UCSD-AML1 (cell line): Measurements from ENCODE around the gene CGB8.
"Not testable (repeated sequence)": the region's sequence is repeated elsewhere in the genome, so short reads cannot be mapped to it uniquely, and the experiment has no call there.

Experiments used
- DNase-seq: peaks from one replicate; lab custom pipeline; 2025; ENCODE audit not compliant: unreplicated experiment; lab: John Stamatoyannopoulos, UW

CGB8 gene

DNA sequence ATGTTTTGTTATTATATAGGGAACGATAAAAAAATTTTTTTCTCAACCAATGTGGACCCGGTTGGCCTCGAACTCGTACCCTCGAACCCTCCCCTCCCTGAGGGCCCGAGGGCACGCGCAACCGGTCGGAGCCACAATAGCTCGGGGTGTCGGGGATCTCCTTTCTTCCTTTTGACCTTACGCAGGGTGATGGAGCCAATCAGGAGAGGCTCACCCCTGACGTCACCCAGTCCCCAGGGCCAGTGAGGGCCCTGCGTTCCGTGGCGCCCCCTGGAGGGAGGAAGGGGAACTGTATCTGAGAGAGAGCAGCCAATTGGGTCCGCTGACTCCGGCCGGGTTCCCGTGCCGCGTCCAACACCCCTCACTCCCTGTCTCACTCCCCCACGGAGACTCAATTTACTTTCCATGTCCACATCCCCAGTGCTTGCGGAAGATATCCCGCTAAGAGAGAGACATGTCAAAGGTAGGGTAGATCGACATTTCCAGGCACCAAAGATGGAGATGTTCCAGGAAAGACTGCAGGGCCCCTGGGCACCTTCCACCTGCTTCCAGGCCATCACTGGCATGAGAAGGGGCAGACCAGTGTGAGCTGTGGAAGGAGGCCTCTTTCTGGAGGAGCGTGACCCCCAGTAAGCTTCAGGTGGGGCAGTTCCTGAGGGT is 17.1 kb downstream of the CGB8 start, which contains the start of gene CGB2:
CGB2 (plus strand) TSS at position 249 of the 660 bp plus-strand sequence; CDS start at position 455, 206 bp downstream.
- not testable (repeated sequence) for DNase-seq

GRCh38 chr19:49030323-49030722 is 18.6 kb downstream of the CGB8 start:
- DNase-seq: not testable (repeated sequence)

GRCh38 chr19:49029749-49030148 is 19.2 kb downstream of the CGB8 start:
- not testable (repeated sequence) for DNase-seq

- DNase-seq: not testable (repeated sequence)
Observed at GRCh38 chr19:49028686-49029085, 20.2 kb downstream of the CGB8 start.

DNA sequence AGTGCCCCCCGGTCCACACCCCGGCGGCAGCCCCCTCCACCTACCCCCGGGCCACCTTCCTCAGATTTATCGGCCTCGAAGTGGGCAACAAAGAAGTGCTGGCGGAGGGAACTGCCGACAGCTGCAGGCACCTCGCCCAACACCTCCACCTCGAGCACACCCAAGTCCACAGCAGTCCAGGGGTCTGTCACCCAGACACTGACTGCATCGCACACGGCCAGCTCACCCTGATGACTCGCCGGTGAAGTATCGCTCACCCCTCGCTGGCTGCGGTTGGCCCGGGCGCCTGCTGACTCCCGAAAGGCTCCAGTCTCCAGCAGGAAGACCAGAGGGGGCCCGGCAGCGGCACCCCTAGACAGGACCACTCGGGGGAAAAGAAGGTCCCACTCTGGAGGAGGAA is 23.3 kb downstream of the CGB8 start:
- DNase-seq: not testable (repeated sequence)

DNA sequence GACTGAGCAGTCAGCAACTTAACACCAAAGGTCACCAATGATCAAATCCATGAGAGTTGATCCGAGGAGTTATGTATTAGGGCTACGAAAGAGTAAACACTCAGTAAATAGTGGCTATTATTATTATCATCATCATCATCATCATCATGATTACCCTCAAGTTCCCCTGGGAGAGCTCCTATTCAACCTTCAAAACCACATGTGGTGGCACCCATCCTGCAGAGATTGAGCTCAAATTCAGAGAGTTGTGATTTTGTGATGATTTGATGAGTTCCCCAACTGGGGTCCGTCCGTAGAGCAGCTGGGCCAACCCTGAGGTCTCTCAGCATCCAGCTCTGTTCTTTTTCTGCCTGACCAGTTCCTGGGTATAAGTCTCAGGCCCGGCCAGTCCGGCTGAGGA is 23.8 kb downstream of the CGB8 start:
- DNase-seq: not testable (repeated sequence)

DNA sequence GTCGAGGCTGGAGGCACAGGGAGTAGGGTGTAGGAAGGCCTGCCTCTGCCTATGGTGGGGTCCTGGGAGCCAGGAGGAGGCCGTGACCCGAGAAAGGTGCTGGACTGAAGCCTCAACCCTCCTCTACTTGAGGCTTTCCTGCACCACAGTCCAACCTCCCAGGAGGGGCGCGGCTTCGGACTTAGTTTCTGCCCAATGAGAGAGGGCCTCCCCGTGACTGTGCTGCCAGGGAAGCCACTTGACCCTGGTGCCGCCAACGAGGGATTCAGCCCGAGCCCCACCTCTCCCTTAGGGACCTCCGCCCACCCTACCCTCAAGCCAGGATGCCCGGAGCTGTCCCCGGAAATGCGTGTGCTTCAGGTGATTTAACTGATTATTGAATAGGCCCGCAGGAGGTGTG is 24.7 kb downstream of the CGB8 start, which contains the start of gene CGB3:
CGB3 (minus strand) TSS at position 101 of the 400 bp plus-strand sequence. CDS start 362 bp downstream, outside the sequence.
- not testable (repeated sequence) for DNase-seq

- no peak for DNase-seq
Observed at GRCh38 chr19:49022116-49022515, 26.8 kb downstream of the CGB8 start.

GRCh38 chr19:49020931-49021895 is 27.7 kb downstream of the CGB8 start:
- DNase-seq: no peak

- DNase-seq: no peak
Observed at GRCh38 chr19:49020342-49020741, 28.6 kb downstream of the CGB8 start.

GRCh38 chr19:49019242-49019932 is 29.5 kb downstream of the CGB8 start:
- peak; percentile 39 for DNase-seq

GRCh38 chr19:49018388-49019241 is 30.3 kb downstream of the CGB8 start:
- DNase-seq: not testable (repeated sequence)

DNA sequence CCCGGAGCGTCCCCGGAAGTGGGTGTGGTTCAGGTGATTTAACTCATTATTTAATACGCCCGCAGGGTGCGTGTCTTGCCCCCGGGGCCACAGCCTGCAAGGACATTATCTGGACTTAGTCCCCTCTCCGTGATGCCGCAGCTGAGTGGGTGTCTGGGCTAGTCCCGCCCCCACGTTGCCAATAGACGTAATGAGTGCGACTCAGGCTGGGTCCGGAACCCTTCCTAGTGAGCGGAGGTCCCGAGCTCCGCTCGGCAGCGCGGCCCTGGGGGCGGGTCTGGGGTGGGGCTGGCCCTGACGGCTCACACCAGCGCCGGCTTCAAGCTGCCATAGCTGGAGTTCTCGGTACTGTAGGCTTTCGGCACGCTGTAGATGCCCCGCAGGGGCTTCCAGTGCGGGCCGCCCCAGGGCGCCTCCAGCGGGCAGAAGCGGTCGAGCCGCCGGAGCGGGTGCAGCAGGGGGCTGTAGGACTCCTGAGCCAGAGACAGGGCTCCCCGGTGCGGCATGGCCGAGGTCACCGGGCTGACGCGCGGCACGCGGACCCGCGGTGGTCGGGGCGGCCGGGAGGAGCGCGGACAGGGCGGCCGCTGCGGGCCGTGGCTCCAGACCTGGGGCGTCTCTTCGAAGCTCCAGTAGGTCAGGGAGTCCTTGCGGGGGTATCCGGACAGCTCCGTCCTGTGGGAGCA is 31.1 kb downstream of the CGB8 start:
- no peak for DNase-seq

DNA sequence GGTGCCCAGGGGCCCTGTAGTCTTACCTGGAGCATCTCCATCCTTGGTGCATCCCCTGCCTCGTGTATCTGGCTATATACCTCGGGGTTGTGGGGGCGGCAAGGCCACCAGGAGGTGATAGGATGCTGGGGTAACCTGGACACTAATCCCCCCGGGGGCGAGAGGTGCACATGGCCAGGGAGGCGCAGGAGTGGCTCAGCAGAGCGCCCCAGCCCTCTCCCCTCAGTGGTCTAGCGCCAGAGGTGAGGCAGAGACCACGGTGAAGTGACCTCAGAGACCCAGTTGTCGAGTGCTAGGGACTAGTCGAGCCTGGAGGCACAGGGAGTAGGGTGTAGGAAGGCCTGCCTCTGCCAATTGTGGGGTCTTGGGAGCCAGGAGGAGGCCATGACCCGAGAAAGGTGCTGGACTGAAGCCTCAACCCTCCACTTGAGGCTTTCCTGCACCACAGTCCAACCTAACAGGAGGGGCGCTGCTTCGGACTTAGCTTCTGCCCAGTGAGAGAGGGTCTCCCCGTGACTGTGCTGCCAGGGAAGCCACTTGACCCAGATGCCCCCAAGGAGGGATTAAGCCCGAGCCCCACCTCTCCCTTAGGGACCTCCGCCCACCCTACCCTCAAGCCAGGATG is 31.8 kb downstream of the CGB8 start, which contains the start of gene LHB:
LHB (minus strand) TSS at position 51 of the 625 bp plus-strand sequence; CDS start at position 41, 10 bp downstream.
- no peak for DNase-seq

- no peak for DNase-seq
Observed at GRCh38 chr19:49016067-49016839, 32.7 kb downstream of the CGB8 start.

GRCh38 chr19:49014870-49015255 is 34.0 kb downstream of the CGB8 start:
- no peak for DNase-seq

- DNase-seq: no peak
Observed at GRCh38 chr19:49014123-49014869, 34.6 kb downstream of the CGB8 start.

- DNase-seq: no peak
Observed at GRCh38 chr19:49011194-49011593, 37.7 kb downstream of the CGB8 start.
